ENCODE results near the gene RALGAPA2. TPM values are rescaled to one million over a fixed set of nuclear protein-coding genes. Genes with fewer than 3 reads are reported as not detected.

RALGAPA2 gene
- total RNA-seq, 1 experiment from 2014 or later: 9.8 TPM

DNA sequence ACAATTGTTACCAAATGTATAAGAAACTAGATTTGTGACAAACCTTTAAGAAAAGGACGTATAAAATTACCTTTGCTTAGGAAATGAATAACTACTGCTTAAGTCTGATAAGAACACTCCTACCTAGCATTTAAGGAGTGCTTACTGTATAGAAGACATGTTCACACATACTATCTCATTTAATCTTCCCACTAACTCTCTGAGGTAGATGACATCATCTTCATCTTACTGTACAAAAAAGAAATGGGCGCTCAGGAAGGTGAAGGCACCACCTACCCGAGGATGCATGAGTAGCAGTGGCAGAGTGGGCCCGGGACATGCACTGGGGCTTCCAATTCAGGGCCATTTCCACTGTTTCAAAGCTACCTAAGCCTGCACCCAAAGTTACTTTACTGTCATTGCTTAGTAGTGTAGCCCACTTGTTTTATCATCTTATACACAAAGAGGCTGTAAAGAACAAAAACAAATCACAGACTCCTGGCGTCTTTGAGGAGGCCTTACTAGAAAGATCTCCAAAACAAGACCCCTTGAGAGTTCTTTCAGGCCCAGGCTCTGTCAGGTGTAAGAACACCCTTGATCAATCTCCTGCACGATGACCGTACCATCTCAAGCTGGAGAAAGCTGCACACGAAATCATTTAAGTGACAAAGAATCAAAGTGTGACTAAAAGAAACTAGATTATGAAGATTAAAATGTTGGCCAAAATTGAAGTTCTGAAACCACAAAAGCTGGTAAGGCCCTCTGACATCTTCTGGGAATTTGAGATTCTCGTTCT is 216.5 kb downstream of the RALGAPA2 start:
- H3K36me3 ChIP-seq (ENCODE audit: low read depth, low read length): no peaks in the 10 kb centered on the region
- H3K4me3 ChIP-seq (ENCODE audit: low read length): no peak overlapping the region
- no peaks in the 10 kb centered on the region for H4K20me1 ChIP-seq (ENCODE audit: low read length)
- H3K9me2 ChIP-seq (replicated peaks; ENCODE audit: low read length): no peaks in the 10 kb centered on the region
- H3K27me3 ChIP-seq (ENCODE audit: low read length): no peaks in the 10 kb centered on the region
- H3F3A ChIP-seq (ENCODE audit: low read length, unreplicated experiment): no peaks in the 10 kb centered on the region
- no peak overlapping the region for H3K9ac ChIP-seq (ENCODE audit: low read length)
- intact Hi-C loops (cut with micrococcal nuclease): no loop called here
- DNase-seq: no peak
- no TSS peak for BruUV-seq (replicated peaks)
- no peak overlapping the region for H2AFZ ChIP-seq (ENCODE audit: low read length)
- H3K9me3 ChIP-seq (ENCODE audit: low read length): no peaks in the 10 kb centered on the region
- ChIA-PET CTCF (interaction anchor here (0.6 kb wide), 1 partner anchor 12 kb away, joined by 3 read pairs; no protein-coding TSS in a partner anchor), POLR2A (ENCODE audit: unreplicated experiment) (no interaction called here)
- H3K27ac ChIP-seq (ENCODE audit: low read length): no peak overlapping the region
- H3K4me1 ChIP-seq (ENCODE audit: insufficient read depth, low read length): peaks cover 5% of the 10 kb centered on the region; the same call in 1 of the 2 replicates
- ATAC-seq: no peak
- no peak for TF ChIP-seq EZH2 (IDR thresholded peaks at IDR 0.05; ENCODE audit: low read length, unreplicated experiment)
- TF ChIP-seq EZH2phosphoT487 (IDR thresholded peaks at IDR 0.05; ENCODE audit: borderline replicate concordance, low read length): no peak
- TF ChIP-seq, protein P1, sequence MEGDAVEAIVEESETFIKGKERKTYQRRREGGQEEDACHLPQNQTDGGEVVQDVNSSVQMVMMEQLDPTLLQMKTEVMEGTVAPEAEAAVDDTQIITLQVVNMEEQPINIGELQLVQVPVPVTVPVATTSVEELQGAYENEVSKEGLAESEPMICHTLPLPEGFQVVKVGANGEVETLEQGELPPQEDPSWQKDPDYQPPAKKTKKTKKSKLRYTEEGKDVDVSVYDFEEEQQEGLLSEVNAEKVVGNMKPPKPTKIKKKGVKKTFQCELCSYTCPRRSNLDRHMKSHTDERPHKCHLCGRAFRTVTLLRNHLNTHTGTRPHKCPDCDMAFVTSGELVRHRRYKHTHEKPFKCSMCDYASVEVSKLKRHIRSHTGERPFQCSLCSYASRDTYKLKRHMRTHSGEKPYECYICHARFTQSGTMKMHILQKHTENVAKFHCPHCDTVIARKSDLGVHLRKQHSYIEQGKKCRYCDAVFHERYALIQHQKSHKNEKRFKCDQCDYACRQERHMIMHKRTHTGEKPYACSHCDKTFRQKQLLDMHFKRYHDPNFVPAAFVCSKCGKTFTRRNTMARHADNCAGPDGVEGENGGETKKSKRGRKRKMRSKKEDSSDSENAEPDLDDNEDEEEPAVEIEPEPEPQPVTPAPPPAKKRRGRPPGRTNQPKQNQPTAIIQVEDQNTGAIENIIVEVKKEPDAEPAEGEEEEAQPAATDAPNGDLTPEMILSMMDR (conservative IDR thresholded peaks at IDR 0.05; ENCODE audit: low read depth, low read length): no peak
- no peaks in the 10 kb centered on the region for H3K79me2 ChIP-seq (ENCODE audit: low read length)
- no peak overlapping the region for H3K4me2 ChIP-seq (ENCODE audit: low read length)

DNA sequence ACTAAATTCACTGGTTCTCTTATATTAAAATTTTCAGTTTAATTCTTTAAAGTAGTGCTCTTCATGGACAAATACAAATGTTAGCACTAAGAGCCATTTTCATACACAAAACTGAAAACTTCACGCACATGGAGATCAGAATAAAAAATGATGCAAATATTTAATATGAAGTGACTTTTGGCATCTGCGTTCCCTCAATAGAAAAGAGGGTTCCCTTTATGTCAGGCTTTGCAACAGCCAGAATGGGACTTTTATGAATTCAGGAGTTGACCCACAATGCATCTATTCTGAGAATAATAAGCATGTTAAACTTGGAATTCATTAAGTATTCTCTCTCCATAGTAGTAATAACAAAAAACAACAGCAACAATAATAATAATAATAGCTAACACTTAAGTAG is 218.7 kb downstream of the RALGAPA2 start:
- no peak for ATAC-seq
- Histone ChIP-seq H3K9me2 (replicated peaks; ENCODE audit: low read length) (no peaks in the 10 kb centered on the region), H3F3A (ENCODE audit: low read length, unreplicated experiment) (no peaks in the 10 kb centered on the region), H3K79me2 (ENCODE audit: low read length) (no peaks in the 10 kb centered on the region), H3K9me3 (ENCODE audit: low read length) (no peaks in the 10 kb centered on the region), H2AFZ (ENCODE audit: low read length) (no peak overlapping the region), H3K27me3 (ENCODE audit: low read length) (no peaks in the 10 kb centered on the region), H3K27ac (ENCODE audit: low read length) (no peak overlapping the region), H3K4me1 (ENCODE audit: insufficient read depth, low read length) (peaks cover 12% of the 10 kb centered on the region), H3K9ac (ENCODE audit: low read length) (no peak overlapping the region), H3K4me3 (ENCODE audit: low read length) (no peak overlapping the region), H4K20me1 (ENCODE audit: low read length) (no peaks in the 10 kb centered on the region), H3K36me3 (ENCODE audit: low read depth, low read length) (no peaks in the 10 kb centered on the region), H3K4me2 (ENCODE audit: low read length) (no peak overlapping the region)
- DNase-seq: no peak
- POLR2A ChIA-PET (ENCODE audit: unreplicated experiment): no interaction called here
- TF ChIP-seq, protein P1 (conservative IDR thresholded peaks at IDR 0.05; ENCODE audit: low read depth, low read length): no peak
- TF ChIP-seq EZH2phosphoT487 (IDR thresholded peaks at IDR 0.05; ENCODE audit: borderline replicate concordance, low read length) (no peak), EZH2 (IDR thresholded peaks at IDR 0.05; ENCODE audit: low read length, unreplicated experiment) (no peak)
- CTCF ChIA-PET: no interaction called here
- no TSS peak for BruUV-seq (replicated peaks)
- intact Hi-C loops (cut with micrococcal nuclease): no loop called here
